Hepatocyte (in vitro differentiated cells): ENCODE measurements around the gene VAV2. TPM values are rescaled to one million over a fixed set of nuclear protein-coding genes. Genes with fewer than 3 reads are reported as not detected.

Experiments used
- DNase-seq: peaks from one replicate; pipeline ENCODE4 v3.0.0-alpha.2; 2016; ENCODE audit warnings: low spot score
- H2AFZ ChIP-seq: fragments of 200-600 bp; sonication (generic); 2 replicates; pipeline ENCODE4 v1.6.0; 2016; ENCODE audit warnings: antibody characterized with exemption, mild to moderate bottlenecking
- H3K27ac ChIP-seq: fragments of 200-600 bp; sonication (generic); 2 replicates; pipeline ENCODE4 v1.5.1; 2016; ENCODE audit warnings: mild to moderate bottlenecking
- H3K27me3 ChIP-seq: fragments of 200-600 bp; sonication (generic); 2 replicates; pipeline ENCODE4 v1.6.1; 2016
- H3K36me3 ChIP-seq: fragments of 200-600 bp; sonication (generic); replicated peaks from 2 replicates; pipeline ENCODE4 v1.5.1; 2016; ENCODE audit warnings: low read depth; ENCODE audit not compliant: insufficient read depth
- H3K4me1 ChIP-seq: fragments of 200-600 bp; sonication (generic); 2 replicates; pipeline ENCODE4 v1.5.1; 2016; ENCODE audit warnings: mild to moderate bottlenecking, moderate library complexity; ENCODE audit not compliant: insufficient read depth
- H3K4me2 ChIP-seq: fragments of 200-600 bp; sonication (generic); 2 replicates; pipeline ENCODE4 v1.6.0; 2016
- H3K4me3 ChIP-seq: fragments of 200-600 bp; sonication (generic); 2 replicates; pipeline ENCODE4 v1.5.1; 2016; ENCODE audit warnings: mild to moderate bottlenecking
- H3K79me2 ChIP-seq: fragments of 200-600 bp; sonication (generic); 2 replicates; pipeline ENCODE4 v1.6.0; 2017; ENCODE audit warnings: mild to moderate bottlenecking
- H3K9me2 ChIP-seq: fragments of 200-600 bp; sonication (generic); replicated peaks from 2 replicates; pipeline ENCODE4 v1.6.0; 2017; ENCODE audit warnings: mild to moderate bottlenecking; ENCODE audit not compliant: insufficient read depth
- H3K9me3 ChIP-seq: fragments of 200-600 bp; sonication (generic); 2 replicates; pipeline ENCODE4 v1.5.1; 2016; ENCODE audit warnings: low read depth, mild to moderate bottlenecking
- H4K20me1 ChIP-seq: fragments of 200-600 bp; sonication (generic); 2 replicates; pipeline ENCODE4 v1.6.0; 2016; ENCODE audit warnings: mild to moderate bottlenecking; ENCODE audit not compliant: insufficient read depth, poor library complexity, severe bottlenecking
- EZH2 ChIP-seq: fragments of 200-600 bp; sonication (generic); IDR thresholded peaks from 2 replicates; pipeline ENCODE4 v1.6.1; 2016; ENCODE audit warnings: antibody characterized with exemption, mild to moderate bottlenecking, borderline replicate concordance
- EZH2phosphoT487 ChIP-seq: fragments of 200-600 bp; sonication (generic); IDR thresholded peaks from one replicate; pipeline ENCODE4 v1.6.1; 2018; ENCODE audit warnings: antibody characterized with exemption, mild to moderate bottlenecking, low read depth, moderate library complexity; ENCODE audit not compliant: unreplicated experiment, severe bottlenecking
- WGBS: methylation state at CpG from one replicate; pipeline ENCODE4 v1.1.6; 2016; ENCODE audit warnings: low lambda C conversion rate; ENCODE audit errors: missing lambda C conversion rate; 5-methylcytosine and 5-hydroxymethylcytosine counted together
- polyA plus RNA-seq: library from polyadenylated mRNA; unstranded; fragments of >200 nt; fragmentation: Nextera tagmentation; extraction: Ambion mirVana; gene quantifications from 2 replicates; pipeline ENCODE4 v1.2.1, GENCODE V29; 2016
- total RNA-seq: library from RNA; depleted of rRNA; stranded (reverse); fragments of >200 nt; gene quantifications from 2 replicates; pipeline ENCODE4 v1.2.3, GENCODE V29; 2014
- TF ChIP-seq, protein P1 (sequence below): fragments of 200-600 bp; sonication (generic); IDR thresholded peaks from 2 replicates; pipeline ENCODE4 v1.5.1; 2016; ENCODE audit warnings: antibody characterized with exemption, mild to moderate bottlenecking; ENCODE audit not compliant: poor library complexity

Gene VAV2
- total and polyA plus RNA-seq, 2 experiments from 2014 or later = 24.9 to 27.7 TPM

DNA sequence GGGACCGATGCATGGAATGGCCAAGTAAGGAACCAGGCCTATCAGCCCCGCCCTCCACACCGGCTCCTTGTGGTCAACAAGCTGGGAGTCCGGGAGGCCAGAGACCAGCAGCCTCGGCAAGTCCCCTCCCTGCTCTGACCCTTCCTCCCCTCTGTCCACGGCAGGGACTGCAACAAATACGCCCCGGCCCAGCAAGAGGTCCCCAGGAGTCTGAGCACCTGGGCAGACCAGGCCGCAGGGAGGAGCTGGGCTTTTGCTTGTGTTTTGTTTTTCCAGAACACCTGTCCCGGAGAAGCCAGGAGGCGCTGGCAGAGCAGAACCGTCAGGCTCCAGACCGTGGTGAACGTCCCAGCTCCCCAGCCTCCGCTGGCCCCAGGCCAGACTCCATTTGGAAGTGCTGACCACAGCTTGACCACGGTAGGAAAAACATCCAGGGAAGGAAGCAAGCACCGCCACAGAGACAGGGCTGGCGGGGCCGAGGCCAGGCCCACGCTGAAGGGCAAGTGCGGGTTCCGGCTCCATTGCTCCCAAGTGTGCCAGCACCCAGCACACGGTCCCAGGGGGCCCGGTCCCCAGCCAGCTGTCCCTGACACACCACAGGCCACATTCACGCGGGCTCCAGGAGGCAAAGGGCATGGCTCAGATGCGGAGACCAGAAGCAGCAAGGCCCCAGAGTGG, 56.7 kb downstream of the VAV2 start:
- DNase-seq = peak; percentile 40
- WGBS = 86% methylated on average over 27 of the region's 27 CpGs
- H3K27ac ChIP-seq = peak overlapping the region; percentile 53
- peaks cover 5% of the 10 kb centered on the region for H3K4me1 ChIP-seq
- H3K36me3 ChIP-seq = no peaks in the 10 kb centered on the region
- H3K9me2 ChIP-seq = no peaks in the 10 kb centered on the region
- no peak overlapping the region for H3K4me2 ChIP-seq
- no peaks in the 10 kb centered on the region for H3K9me3 ChIP-seq
- H3K4me3 ChIP-seq = no peak overlapping the region
- H4K20me1 ChIP-seq = peaks cover 9% of the 10 kb centered on the region
- no peak overlapping the region for H2AFZ ChIP-seq
- peaks cover 55% of the 10 kb centered on the region for H3K79me2 ChIP-seq
- no peaks in the 10 kb centered on the region for H3K27me3 ChIP-seq
- no peak for TF ChIP-seq EZH2
- TF ChIP-seq, protein P1, sequence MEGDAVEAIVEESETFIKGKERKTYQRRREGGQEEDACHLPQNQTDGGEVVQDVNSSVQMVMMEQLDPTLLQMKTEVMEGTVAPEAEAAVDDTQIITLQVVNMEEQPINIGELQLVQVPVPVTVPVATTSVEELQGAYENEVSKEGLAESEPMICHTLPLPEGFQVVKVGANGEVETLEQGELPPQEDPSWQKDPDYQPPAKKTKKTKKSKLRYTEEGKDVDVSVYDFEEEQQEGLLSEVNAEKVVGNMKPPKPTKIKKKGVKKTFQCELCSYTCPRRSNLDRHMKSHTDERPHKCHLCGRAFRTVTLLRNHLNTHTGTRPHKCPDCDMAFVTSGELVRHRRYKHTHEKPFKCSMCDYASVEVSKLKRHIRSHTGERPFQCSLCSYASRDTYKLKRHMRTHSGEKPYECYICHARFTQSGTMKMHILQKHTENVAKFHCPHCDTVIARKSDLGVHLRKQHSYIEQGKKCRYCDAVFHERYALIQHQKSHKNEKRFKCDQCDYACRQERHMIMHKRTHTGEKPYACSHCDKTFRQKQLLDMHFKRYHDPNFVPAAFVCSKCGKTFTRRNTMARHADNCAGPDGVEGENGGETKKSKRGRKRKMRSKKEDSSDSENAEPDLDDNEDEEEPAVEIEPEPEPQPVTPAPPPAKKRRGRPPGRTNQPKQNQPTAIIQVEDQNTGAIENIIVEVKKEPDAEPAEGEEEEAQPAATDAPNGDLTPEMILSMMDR = no peak
- no peak for TF ChIP-seq EZH2phosphoT487

DNA sequence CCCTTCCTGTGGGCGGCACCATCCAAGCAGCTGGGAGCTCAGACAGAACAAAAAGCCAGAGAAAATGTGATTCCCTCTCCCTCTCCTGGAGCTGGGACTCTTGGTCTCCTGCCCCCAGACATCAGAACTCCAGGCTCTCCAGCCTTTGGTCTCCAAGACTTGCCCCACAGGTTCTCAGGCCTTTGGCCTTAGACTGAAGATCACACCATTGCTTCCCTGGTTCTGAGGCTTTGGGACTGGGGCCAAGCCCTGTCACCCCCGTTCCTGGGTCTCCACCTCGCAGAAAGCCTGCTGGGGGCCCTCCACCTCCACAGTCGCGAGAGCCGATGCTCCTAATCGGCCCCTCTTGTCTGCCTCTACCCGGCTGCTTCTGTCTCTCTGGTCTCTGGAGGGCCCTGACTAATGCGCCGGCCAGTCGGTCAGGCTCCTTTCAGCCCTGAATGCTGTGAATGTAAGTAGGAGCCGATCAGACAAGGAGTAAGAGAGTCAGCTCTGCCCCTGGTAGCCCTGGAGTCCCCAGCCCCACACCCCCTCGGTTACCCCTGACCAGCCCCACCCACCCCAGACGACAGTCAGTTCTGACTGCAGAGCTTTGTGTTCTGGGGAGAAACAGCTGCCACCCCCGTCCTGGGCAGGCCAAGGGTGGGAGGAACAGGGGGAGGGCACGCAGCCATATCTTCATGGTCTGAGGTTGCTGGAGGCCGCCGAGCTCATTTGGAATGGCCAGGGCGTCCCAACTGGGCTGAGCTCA, 57.5 kb downstream of the VAV2 start:
- H3K4me3 ChIP-seq = no peak overlapping the region
- H3K9me3 ChIP-seq = no peaks in the 10 kb centered on the region
- H3K9me2 ChIP-seq = no peaks in the 10 kb centered on the region
- H3K4me1 ChIP-seq = peaks cover 5% of the 10 kb centered on the region
- peaks cover 7% of the 10 kb centered on the region for H4K20me1 ChIP-seq
- no peak overlapping the region for H3K4me2 ChIP-seq
- H3K27me3 ChIP-seq = no peaks in the 10 kb centered on the region
- no peaks in the 10 kb centered on the region for H3K36me3 ChIP-seq
- no peak overlapping the region for H2AFZ ChIP-seq
- H3K27ac ChIP-seq = no peak overlapping the region
- no peak for TF ChIP-seq EZH2
- TF ChIP-seq, protein P1 = no peak
- TF ChIP-seq EZH2phosphoT487 = no peak
- H3K79me2 ChIP-seq = peaks cover 55% of the 10 kb centered on the region
- DNase-seq = no peak
- 95% methylated on average over 19 of the region's 19 CpGs for WGBS

DNA sequence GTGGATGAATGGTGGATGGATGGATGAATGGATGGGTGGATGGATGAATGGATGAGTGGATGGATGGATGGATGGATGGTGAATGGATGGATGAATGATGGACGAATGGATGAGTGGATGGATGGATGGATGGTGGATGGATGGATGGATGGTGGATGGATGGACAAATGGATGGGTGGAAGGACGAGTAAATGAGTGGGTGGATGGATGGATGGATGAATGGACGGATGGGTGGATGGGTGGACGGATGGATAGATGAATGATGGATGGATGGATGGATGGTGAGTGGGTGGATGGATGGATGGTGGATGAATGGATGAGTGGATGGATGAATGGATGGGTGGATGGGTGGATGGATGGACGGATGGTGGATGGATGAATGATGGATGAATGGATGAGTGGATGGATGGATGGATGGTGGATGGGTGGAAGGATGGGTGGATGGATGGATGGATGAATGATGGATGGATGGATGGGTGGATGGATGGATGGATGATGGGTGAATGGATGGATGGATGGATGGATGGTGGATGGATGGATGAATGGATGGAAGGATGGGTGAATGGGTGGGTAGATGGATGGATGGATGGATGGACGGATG, 58.6 kb downstream of the VAV2 start:
- H4K20me1 ChIP-seq = peaks cover 10% of the 10 kb centered on the region
- H3K79me2 ChIP-seq = peaks cover 58% of the 10 kb centered on the region

DNA sequence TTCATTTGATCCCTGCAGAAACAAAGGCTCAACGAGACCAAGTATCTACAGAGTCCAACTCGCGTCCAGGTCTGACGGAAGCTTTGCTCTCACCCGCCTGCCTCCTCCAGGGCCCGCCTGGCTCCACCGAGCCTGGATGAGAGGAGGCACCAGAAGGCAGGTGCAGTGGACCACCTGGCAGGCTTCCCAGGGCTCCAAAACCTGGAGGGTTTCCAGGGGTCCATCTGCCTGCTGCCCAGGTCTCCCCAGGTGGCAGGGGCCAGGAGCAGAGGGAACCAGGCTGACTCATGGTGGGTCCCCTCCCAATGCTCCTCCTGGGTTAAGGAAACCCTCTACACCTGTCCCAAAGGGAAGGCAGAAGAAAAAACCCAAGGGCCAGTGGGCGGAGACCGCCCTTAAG, 59.5 kb downstream of the VAV2 start:
- Histone ChIP-seq H3K9me3 (no peaks in the 10 kb centered on the region), H3K27me3 (no peaks in the 10 kb centered on the region), H3K36me3 (no peaks in the 10 kb centered on the region), H3K4me3 (no peak overlapping the region), H2AFZ (no peak overlapping the region), H3K9me2 (no peaks in the 10 kb centered on the region), H4K20me1 (peaks cover 11% of the 10 kb centered on the region), H3K4me1 (peaks cover 5% of the 10 kb centered on the region), H3K27ac (no peak overlapping the region), H3K79me2 (peaks cover 65% of the 10 kb centered on the region), H3K4me2 (no peak overlapping the region)
- no peak for DNase-seq
- 91% methylated on average over 7 of the region's 9 CpGs for WGBS
- TF ChIP-seq, protein P1 = no peak
- TF ChIP-seq EZH2phosphoT487 (no peak), EZH2 (no peak)

More for the DNA sequence above, 58.6 kb downstream of the VAV2 start:
- Histone ChIP-seq H3K4me2 (no peak overlapping the region), H3K36me3 (no peaks in the 10 kb centered on the region), H3K27me3 (no peaks in the 10 kb centered on the region), H3K9me3 (no peaks in the 10 kb centered on the region), H3K4me3 (no peak overlapping the region), H3K4me1 (peaks cover 5% of the 10 kb centered on the region), H2AFZ (no peak overlapping the region), H3K27ac (no peak overlapping the region), H3K9me2 (no peaks in the 10 kb centered on the region)
- 75% methylated on average over 4 of the region's 6 CpGs for WGBS
- TF ChIP-seq EZH2 = no peak
- DNase-seq = no peak
